HFF-Myc (cell line): ENCODE measurements around the gene PRKCB.

Experiments used
- DNase-seq: peaks from one replicate; pipeline ENCODE4 v3.0.0-alpha.2; 2011; ENCODE audit warnings: low read depth; ENCODE audit errors: extremely low read depth
- H3K4me3 ChIP-seq: replicated peaks from 2 replicates; pipeline ENCODE4 v1.5.1; 2011; ENCODE audit warnings: low read depth, mild to moderate bottlenecking, control low read depth, low read length
- CTCF ChIP-seq: IDR thresholded peaks from 2 replicates; pipeline ENCODE4 v1.5.1; 2012; ENCODE audit warnings: mild to moderate bottlenecking, low read depth, low read length, control low read depth; ENCODE audit errors: missing control alignments

PRKCB gene

GRCh38 chr16:23833960-23834685 lies 1.7 kb upstream of the PRKCB start:
- no peak for TF ChIP-seq CTCF
- no peak for DNase-seq

GRCh38 chr16:23836078-23836403 lies 258 bp downstream of the PRKCB start:
- DNase-seq, result no peak
- H3K4me3 ChIP-seq, result no peak overlapping the region

More at GRCh38 chr16:23833960-23834685, 1.7 kb upstream of the PRKCB start:
- no peak overlapping the region for H3K4me3 ChIP-seq

GRCh38 chr16:23836404-23837311 lies 875 bp downstream of the PRKCB start:
- no peak overlapping the region for H3K4me3 ChIP-seq
- DNase-seq, result no peak
- no peak for TF ChIP-seq CTCF

More at GRCh38 chr16:23836078-23836403, 258 bp downstream of the PRKCB start:
- no peak for TF ChIP-seq CTCF

GRCh38 chr16:23837553-23838308 lies 1.9 kb downstream of the PRKCB start:
- TF ChIP-seq CTCF, result no peak
- H3K4me3 ChIP-seq, result no peak overlapping the region
- DNase-seq, result no peak

- DNase-seq, result no peak
- no peak for TF ChIP-seq CTCF
- no peak overlapping the region for H3K4me3 ChIP-seq
Measured at GRCh38 chr16:23838485-23839142, 2.8 kb downstream of the PRKCB start.

- no peak for DNase-seq
- TF ChIP-seq CTCF, result no peak
Measured at GRCh38 chr16:23840310-23840709, 4.5 kb downstream of the PRKCB start.

More at GRCh38 chr16:23840310-23840709, 4.5 kb downstream of the PRKCB start:
- no peak overlapping the region for H3K4me3 ChIP-seq
